Ovary (tissue), 9 donors: ENCODE results near the gene GEMIN4. TPM values are rescaled to one million over a fixed set of nuclear protein-coding genes. Genes with fewer than 3 reads are reported as not detected.
"Not testable (repeated sequence)": the region's sequence is repeated elsewhere in the genome, so short reads cannot be mapped to it uniquely, and the experiment has no call there.

Source experiments
- DNase-seq, 5 donors: peaks; one replicate each; pipeline ENCODE4 v3.0.0-alpha.2; 2019 to 2020
- H3K27ac ChIP-seq, 2 donors: fragments of 200-600 bp; one replicate each; pipeline versions ENCODE4 v1.5.1 to v1.8.0; 2019 to 2022
- H3K27me3 ChIP-seq: fragments of 200-600 bp; one replicate; pipeline ENCODE4 v1.8.0; 2022
- H3K36me3 ChIP-seq: fragments of 200-600 bp; sonication (generic); one replicate; pipeline ENCODE4 v1.5.1; 2019
- H3K4me1 ChIP-seq: one replicate; pipeline ENCODE4 v1.8.1; 2013; ENCODE audit warnings: mild to moderate bottlenecking, moderate library complexity; ENCODE audit not compliant: insufficient read depth
- H3K4me3 ChIP-seq: fragments of 200-600 bp; sonication (generic); one replicate; pipeline ENCODE4 v1.5.1; 2017
- H3K9me3 ChIP-seq, 2 donors: fragments of 200-600 bp in 1 of 2; sonication (generic) in 1 of 2; one replicate each; pipeline versions ENCODE4 v1.5.1 to v1.8.1; 2013 to 2019; ENCODE audit warnings: mild to moderate bottlenecking in 1 of 2, moderate library complexity in 1 of 2
- CTCF ChIP-seq, 3 donors: fragments of 450-650 bp in 2 of 3; fragments of 200-600 bp in 1 of 3; IDR thresholded peaks; one replicate each; pipeline versions ENCODE4 v1.5.1 to v1.8.0; 2016 to 2022; ENCODE audit warnings: antibody characterized with exemption in 3 of 3, mild to moderate bottlenecking in 1 of 3
- EP300 ChIP-seq: sonication (generic); formaldehyde crosslinking; IDR thresholded peaks from one replicate; pipeline ENCODE4 v1.6.1; 2017; ENCODE audit warnings: antibody characterized with exemption
- POLR2A ChIP-seq: fragments of 450-650 bp; IDR thresholded peaks from one replicate; pipeline ENCODE4 v1.6.1; 2017; ENCODE audit warnings: antibody characterized with exemption, mild to moderate bottlenecking, moderate library complexity
- WGBS, 3 donors: extraction: QIAGEN DNeasy Blood & Tissue Kit in 1 of 3; methylation state at CpG; one replicate each; pipeline versions ENCODE4 v1.1.5 to v1.1.7; 2013 to 2017; 5-methylcytosine and 5-hydroxymethylcytosine counted together
- intact Hi-C, 4 donors: fragments of 100-400 bp; cut with DNase I; formaldehyde crosslinking; loops; one replicate each; pipeline versions ENCODE4 v1.11.0 to v1.15.1; 2022 to 2023
- polyA plus RNA-seq, 2 donors: library from polyadenylated mRNA; stranded (reverse); fragments of 200-250 nt in 1 of 2; fragments of 350-450 nt in 1 of 2; fragmentation: Illumina TruSeq in 1 of 2; extraction: RNeasy Lipid Tissue Mini Kit (QIAGEN cat#74804) in 1 of 2; gene quantifications; one replicate each; pipeline ENCODE4 v1.2.3, GENCODE V29; 2013 to 2014
- total RNA-seq, 7 donors: library from RNA; depleted of rRNA in 2 of 7; stranded (reverse); fragments of >200 nt in 2 of 7; fragmentation: NEBNext Ultra II Directional in 3 of 7; extraction: Animal tissue kit (Norgen Biotek cat#: 25700) in 3 of 7; gene quantifications; one replicate each; pipeline versions ENCODE4 v1.1.0 to v1.2.4, GENCODE V29; 2016 to 2023
- donor health status: DM: no; HTN: no; CAD: no; lungs with moderate emphysema.
- donor health status: DM: no; HTN: no; CAD: no.
- donor health status: Bipolar disorder and iron deficiency.
- donor health status: DM: yes; HTN: yes; CAD: no.
- donor health status: DM: no; HTN: no; CAD: no.
- donor health status: DM: yes; HTN: yes; CAD: no.

GEMIN4 gene
- total and polyA plus RNA-seq, 9 donors: 10.9 to 31.3 (median 21.7) TPM

- WGBS, 3 donors: 6 to 13% (median 9%) methylated on average over 18 of the region's 18 CpGs
These were observed 42.8 kb upstream of the GEMIN4 start for GRCh38 chr17:794876-795275.

GRCh38 chr17:792277-792676 lies 40.2 kb upstream of the GEMIN4 start:
- Histone ChIP-seq H3K36me3 (no peaks in the 10 kb centered on the region), H3K4me3 (no peak overlapping the region), H3K4me1 (no peaks in the 10 kb centered on the region), H3K27ac (no peak overlapping the region), H3K27me3 (no peaks in the 10 kb centered on the region), H3K9me3 (no peaks in the 10 kb centered on the region)
- intact Hi-C loops: loop anchor here in 1 of 4 donors (5.0 kb wide), 1 partner anchor 190 kb away; no protein-coding TSS in a partner anchor
- DNase-seq: no peak
- WGBS, 3 donors: 69 to 80% (median 74%) methylated on average over 9 of the region's 9 CpGs
- TF ChIP-seq EP300 (no peak), CTCF (IDR thresholded peaks at IDR 0.05) (no peak), POLR2A (no peak)

More at GRCh38 chr17:794876-795275, 42.8 kb upstream of the GEMIN4 start:
- H3K36me3 ChIP-seq: no peaks in the 10 kb centered on the region
- H3K4me3 ChIP-seq: no peak overlapping the region
- H3K27me3 ChIP-seq: no peaks in the 10 kb centered on the region
- no peaks in the 10 kb centered on the region for H3K9me3 ChIP-seq
- H3K27ac ChIP-seq: no peak overlapping the region
- peak; percentile 40 to 84 (median 71) for TF ChIP-seq CTCF (IDR thresholded peaks at IDR 0.05)
- no peak for TF ChIP-seq EP300
- no peak for TF ChIP-seq POLR2A
- H3K4me1 ChIP-seq: no peaks in the 10 kb centered on the region
- intact Hi-C loops: loop anchor here in 3 of 4 donors (2.0 to 5.0 kb wide), 2 partner anchors 186 to 187 kb away; no protein-coding TSS in a partner anchor
- peak; percentile 65 to 84 (median 79) for DNase-seq

GRCh38 chr17:791829-792228 lies 39.8 kb upstream of the GEMIN4 start:
- Histone ChIP-seq H3K27me3 (no peaks in the 10 kb centered on the region), H3K4me1 (no peaks in the 10 kb centered on the region), H3K9me3 (no peaks in the 10 kb centered on the region), H3K27ac (no peak overlapping the region), H3K36me3 (no peaks in the 10 kb centered on the region), H3K4me3 (no peak overlapping the region)
- intact Hi-C loops: loop anchor here in 1 of 4 donors (5.0 kb wide), 1 partner anchor 190 kb away; no protein-coding TSS in a partner anchor
- no peak for DNase-seq
- 82 to 85% (median 83%) methylated on average over 19 of the region's 19 CpGs for WGBS, 3 donors
- no peak for TF ChIP-seq EP300
- no peak for TF ChIP-seq POLR2A
- TF ChIP-seq CTCF (IDR thresholded peaks at IDR 0.05): no peak

GRCh38 chr17:790874-791247 lies 38.8 kb upstream of the GEMIN4 start:
- not testable (repeated sequence) for H3K27ac ChIP-seq, H3K9me3 ChIP-seq, H3K4me3 ChIP-seq, DNase-seq, H3K4me1 ChIP-seq, H3K27me3 ChIP-seq, H3K36me3 ChIP-seq
- WGBS, 3 donors: 57 to 78% (median 76%) methylated on average over 10 to 11 of the region's 12 CpGs
- intact Hi-C loops: loop anchor here in 1 of 4 donors (5.0 kb wide), 1 partner anchor 191 kb away; no protein-coding TSS in a partner anchor

- 57 to 68% (median 63%) methylated on average over 29 to 33 of the region's 38 CpGs for WGBS, 3 donors
- H3K9me3 ChIP-seq, H3K4me3 ChIP-seq, H3K4me1 ChIP-seq, H3K27me3 ChIP-seq, H3K36me3 ChIP-seq, H3K27ac ChIP-seq: not testable (repeated sequence)
- intact Hi-C loops: loop anchor here in 1 of 4 donors (5.0 kb wide), 1 partner anchor 192 kb away; no protein-coding TSS in a partner anchor
- peak in 1 of 5 donors; percentile 41 for DNase-seq
These were observed 38.1 kb upstream of the GEMIN4 start for GRCh38 chr17:789931-790873.
